Stimulated activated CD8-positive, alpha-beta memory T cell treated with anti-CD3 and anti-CD28 coated beads, Interleukin-12 subunit alpha, Interleukin-12 subunit beta, amount 100 ng/mL, for 24 hours (primary cell): ENCODE results near the gene CIZ1.
"Not testable (repeated sequence)": the region's sequence is repeated elsewhere in the genome, so short reads cannot be mapped to it uniquely, and the experiment has no call there.

ENCODE experiments used
- DNase-seq: peaks from one replicate; pipeline ENCODE4 v3.0.0-alpha.2; 2020; ENCODE audit errors: extremely low read depth

CIZ1 gene, protein sequence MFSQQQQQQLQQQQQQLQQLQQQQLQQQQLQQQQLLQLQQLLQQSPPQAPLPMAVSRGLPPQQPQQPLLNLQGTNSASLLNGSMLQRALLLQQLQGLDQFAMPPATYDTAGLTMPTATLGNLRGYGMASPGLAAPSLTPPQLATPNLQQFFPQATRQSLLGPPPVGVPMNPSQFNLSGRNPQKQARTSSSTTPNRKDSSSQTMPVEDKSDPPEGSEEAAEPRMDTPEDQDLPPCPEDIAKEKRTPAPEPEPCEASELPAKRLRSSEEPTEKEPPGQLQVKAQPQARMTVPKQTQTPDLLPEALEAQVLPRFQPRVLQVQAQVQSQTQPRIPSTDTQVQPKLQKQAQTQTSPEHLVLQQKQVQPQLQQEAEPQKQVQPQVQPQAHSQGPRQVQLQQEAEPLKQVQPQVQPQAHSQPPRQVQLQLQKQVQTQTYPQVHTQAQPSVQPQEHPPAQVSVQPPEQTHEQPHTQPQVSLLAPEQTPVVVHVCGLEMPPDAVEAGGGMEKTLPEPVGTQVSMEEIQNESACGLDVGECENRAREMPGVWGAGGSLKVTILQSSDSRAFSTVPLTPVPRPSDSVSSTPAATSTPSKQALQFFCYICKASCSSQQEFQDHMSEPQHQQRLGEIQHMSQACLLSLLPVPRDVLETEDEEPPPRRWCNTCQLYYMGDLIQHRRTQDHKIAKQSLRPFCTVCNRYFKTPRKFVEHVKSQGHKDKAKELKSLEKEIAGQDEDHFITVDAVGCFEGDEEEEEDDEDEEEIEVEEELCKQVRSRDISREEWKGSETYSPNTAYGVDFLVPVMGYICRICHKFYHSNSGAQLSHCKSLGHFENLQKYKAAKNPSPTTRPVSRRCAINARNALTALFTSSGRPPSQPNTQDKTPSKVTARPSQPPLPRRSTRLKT

DNA sequence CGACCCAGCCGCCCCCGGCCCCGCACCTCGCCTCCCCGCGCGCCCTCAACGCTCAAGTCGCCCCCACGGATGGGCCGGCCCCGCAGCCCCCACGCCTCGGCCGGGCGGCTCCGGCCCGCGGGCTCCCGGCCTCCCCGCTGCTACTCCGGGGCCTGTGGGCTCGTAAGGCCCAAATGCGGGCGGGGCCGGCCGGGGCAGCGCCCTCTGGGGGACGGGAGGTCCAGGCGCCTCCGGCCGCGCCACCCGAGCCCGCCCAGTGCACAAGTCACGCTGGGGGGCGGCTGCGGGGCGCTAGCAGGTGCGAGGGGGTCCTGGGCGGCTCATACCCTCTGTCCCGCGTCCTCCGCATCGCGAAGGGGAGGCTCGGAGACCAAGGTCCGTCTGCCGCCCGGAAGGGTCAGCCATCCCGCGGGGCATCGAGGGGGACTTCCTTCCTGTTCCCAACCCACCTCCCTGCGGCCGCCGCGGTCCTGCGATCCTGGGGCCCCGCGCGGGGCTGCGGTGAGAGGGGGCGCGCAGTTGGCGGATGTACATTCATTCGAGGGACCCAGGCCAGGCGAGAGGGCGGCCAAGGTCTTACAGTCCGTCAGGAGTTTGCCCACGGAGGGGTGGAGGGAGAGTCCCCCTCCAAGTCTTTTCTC lies at the start of gene CIZ1:
Gene CIZ1 (minus strand): TSS at position 167 of the 641 bp plus-strand sequence. CDS start 715 bp downstream, outside the sequence.
- peak; percentile 46 for DNase-seq

DNA sequence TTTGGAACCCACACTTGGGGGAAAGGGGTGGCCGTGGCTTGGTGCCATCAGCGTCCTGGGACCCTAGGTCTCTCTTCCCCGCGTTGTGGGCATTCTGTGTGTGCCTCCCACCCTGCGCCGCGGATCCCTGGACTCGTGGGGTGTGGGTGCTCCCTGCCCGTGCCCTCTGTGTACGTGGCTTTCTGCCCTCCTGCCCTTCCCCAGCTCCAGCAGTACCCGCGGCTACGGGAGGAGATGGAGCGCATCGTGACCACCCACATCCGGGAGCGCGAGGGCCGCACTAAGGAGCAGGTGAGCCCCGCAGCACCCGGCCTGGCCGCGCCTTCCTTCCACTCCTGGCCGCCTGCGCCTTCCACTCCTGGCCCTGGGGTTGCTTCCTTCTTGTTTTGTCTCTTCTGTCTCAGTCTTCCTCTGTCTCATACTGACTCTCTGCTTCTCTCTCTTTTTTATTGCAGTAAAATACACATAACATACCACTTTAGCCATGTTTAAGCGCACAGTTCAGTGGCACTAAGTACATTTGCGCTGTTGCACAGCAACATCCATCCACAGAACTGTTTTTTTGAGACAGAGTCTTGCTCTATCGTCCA lies 42.5 kb upstream of the CIZ1 start:
- DNase-seq: no peak

DNA sequence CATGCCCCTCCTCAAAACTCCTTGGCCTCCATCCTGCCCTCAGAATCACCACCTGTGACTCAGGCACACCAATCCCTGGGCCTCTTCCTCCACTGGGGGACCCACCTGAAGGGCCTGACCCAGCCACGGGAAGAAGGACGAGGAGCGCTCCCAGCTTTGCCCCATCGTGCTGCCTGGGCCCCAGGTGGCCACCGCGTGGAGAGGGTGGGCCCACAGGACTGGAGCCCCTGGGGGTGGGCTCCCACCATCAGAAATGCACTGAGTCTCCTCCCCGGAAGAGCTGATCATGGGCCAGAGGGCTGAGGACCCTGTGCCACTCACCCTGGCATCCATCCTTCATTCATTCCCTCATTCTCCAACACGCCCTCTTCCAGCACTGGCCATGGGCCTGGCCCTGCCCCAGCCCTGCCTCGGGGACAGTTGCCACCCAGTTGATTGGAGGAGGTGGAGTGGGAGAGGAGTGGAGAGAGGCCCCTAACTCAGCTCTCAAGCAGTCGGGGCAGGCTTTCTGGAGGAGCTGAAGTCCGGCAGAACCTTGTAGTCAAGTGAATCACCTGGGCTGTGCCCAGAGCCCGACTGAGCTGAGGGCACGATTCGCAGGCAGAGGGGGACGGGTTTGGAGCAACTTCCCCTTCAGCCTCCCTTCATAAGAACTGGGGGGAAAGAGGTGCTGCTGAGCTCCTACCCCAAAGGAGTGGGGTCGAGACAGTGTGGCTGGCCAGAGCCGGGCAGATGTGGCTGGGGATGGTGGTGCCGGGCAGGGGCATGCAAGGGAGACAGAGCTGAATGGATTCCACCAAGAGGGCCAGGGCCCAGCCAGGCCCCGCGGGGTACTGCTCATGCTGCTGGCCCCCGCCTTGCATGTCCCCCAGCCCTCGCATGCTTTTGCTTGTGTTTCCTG lies 41.4 kb upstream of the CIZ1 start:
- no peak for DNase-seq

DNA sequence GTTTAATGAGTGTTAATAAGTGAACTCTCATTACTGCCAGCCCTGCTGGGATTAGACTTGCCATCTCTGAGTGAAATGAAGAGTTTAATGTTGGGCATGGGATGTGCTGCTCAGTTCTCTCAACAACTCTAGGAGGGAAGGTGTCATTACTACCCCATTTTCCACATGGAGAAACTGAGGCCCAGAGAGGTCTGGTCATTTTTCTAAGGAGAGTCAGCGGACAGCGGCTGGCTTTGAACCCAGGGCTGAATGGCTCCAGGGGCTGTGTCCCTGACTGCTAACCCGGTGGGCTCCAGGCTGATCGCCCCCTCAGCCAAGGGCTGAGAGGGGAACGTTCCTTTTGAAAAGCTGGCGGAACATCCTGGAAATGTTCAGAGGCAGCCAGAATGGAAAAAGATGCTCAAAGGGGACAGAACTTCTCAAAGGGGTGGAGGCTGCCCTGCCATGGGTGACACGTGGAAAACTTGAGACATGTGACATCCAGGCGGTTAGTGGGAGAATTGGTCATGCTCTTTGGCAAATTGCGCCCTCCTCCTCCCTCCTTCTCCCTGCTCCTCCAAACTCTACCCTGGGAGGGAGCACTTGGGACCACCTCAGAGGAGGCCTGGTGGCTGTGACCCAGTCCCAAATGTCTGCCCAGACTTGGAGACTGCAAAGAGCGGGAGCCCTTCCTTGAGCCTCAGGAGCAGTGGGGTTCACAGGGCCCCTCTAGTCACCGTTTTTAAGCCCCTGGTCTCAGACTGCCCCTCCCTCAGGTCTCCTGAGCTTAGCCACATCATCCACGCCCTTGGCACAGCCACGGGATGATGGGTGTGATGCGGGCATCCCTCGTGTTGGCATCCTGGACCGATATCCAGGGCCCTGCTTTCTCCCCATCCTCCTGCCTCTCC lies 40.5 kb upstream of the CIZ1 start:
- no peak for DNase-seq

DNA sequence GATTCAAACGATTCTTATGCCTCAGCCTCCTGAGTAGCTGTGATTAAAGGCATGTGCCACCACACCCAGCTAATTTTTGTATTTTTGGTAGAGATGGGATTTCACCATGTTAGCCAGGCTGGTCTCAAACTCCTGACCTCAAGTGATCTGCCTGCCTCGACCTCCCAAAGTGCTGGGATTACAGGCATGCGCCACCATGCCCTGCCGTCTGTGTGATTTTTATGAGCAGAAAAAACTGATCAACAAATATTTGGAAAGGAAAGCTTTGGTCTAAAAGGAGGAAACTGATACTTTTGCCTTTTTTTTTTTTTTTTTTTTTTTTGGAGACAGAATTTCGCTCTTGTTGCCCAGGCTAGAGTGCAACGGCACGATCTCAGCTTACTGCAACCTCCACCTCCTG lies 39.5 kb upstream of the CIZ1 start:
- DNase-seq: not testable (repeated sequence)

DNA sequence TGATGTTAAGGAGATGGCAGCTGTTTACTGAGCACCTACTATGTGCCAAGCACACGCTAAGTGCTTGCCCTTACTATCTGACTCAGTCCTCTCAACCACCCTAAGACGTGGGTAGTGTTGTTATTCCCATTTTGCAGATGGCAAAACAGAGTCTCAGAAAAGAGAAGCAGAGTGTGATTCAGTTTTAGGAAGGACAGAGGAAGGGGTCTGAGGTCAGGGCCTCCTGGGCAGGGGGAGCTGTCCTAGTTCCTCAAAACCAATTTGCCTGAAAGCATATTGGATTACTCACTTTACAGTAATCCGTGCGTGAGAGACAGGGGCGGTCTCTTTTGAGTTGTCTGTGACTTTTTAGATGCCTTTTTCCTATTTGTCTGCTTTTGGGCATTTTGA lies 35.0 kb upstream of the CIZ1 start:
- DNase-seq: no peak

DNA sequence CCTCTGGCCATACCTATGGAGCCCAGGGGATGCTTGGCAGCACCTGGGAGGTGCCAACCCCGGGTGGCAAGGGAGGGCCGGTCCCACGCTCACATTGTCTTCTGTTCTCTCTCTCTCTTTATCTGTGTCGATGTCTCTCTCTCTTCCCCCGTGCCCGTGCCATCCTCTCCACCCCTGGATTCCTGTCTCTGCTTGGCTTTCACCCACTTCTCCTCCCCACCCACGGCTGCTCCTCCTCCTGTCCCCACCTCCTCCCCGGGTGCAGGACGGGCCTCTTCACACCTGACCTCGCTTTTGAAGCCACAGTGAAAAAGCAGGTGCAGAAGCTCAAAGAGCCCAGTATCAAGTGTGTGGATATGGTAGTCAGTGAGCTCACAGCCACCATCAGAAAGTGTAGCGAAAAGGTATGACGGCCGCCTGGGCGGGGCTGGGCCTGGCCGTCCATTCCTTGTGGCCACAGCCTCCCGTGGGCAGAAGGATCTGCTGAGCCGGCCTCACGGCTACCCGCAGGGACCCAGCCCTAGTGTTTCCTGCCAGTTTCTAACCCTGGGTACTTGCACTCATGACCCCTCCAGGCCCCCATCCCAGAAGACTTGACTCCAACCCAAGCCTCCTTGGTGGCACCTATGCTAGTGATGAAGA lies 34.5 kb upstream of the CIZ1 start:
- no peak for DNase-seq

DNA sequence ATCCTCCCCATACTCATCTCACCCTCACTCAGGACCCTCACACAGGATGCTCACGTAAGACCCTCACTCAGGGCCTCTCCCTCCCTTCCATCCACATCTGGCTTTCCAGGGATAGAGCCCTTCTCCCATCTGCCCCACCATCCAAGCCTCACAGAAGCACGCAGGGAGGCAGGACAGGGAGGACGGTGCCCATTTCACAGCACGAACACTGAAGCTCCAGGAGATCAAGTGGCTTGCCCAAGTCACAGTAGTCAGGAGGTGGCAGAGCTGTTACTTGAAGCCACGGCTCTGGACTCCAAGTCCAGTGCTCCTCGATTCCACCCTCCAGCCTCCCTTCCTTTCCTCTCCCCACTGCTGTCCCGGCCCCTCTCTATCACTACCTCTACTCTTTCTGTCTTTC lies 33.5 kb upstream of the CIZ1 start:
- no peak for DNase-seq

DNA sequence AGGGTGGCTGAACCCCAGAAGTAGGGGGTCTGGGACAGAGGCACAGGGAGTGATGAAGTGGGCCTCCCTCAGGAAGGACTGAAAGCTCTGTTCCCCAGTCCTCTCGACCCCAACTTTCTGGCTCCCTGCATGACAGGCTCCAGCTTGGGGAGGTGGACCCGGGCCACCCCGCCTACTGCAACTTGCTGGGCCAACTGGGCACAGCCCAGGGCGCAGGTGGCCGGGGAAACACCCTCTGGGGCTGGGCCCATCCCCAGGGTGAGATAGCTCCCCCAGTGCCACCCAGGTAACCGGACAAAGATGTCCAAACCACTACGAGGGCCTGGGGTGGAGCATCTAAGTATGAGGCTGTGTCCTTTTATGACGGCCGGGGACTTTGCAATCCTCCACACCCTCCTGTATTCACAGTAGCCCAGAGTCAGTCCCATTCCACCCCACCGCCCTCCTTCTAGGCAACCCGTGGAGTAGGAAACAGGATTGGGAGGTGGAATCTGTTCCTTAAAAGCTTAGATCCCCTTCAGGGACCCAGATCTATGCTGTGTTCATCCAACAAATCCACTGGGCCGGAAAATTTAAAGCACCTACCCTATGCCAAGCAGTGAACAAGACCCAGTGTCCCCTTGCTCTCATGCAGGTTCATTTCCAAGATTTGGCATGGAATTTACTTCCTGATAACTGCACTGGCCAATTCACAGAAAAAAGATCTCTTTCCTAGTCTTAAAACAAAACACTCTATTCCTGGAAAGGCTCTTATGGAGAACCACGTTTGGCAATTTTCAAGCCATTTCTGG lies 31.7 kb upstream of the CIZ1 start:
- DNase-seq: no peak

DNA sequence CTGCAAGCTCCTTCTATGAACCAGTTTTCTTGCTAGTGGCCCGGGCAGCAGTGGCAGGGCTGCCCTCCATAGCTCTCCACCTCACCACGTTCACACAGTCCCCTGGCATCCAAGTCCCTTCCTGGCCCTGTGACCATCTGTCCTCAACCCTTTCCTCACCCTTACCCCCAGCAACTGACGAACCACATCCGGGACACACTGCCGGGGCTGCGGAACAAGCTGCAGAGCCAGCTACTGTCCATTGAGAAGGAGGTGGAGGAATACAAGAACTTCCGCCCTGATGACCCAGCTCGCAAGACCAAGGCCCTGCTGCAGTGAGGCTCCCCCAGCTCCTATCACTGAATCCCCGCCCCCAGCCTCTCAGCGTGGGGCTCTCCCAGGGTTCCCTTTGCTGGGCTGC lies 30.7 kb upstream of the CIZ1 start:
- DNase-seq: no peak

DNA sequence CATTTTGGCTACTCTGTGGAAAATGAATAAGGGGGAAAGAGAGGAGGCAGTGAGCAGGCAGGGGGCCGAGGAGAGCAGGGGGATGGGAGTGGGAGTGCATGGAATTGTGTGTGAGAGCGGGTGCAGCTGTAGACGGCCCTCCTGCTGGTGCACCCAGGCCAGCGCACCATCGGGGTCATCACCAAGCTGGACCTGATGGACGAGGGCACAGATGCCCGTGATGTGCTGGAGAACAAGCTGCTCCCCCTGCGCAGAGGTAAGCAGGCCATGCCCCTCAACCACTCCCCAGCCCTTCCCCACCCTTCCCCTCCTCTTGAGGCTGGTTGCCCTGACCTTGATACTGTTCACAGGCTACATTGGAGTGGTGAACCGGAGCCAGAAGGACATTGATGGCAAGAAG lies 28.5 kb upstream of the CIZ1 start:
- no peak for DNase-seq

DNA sequence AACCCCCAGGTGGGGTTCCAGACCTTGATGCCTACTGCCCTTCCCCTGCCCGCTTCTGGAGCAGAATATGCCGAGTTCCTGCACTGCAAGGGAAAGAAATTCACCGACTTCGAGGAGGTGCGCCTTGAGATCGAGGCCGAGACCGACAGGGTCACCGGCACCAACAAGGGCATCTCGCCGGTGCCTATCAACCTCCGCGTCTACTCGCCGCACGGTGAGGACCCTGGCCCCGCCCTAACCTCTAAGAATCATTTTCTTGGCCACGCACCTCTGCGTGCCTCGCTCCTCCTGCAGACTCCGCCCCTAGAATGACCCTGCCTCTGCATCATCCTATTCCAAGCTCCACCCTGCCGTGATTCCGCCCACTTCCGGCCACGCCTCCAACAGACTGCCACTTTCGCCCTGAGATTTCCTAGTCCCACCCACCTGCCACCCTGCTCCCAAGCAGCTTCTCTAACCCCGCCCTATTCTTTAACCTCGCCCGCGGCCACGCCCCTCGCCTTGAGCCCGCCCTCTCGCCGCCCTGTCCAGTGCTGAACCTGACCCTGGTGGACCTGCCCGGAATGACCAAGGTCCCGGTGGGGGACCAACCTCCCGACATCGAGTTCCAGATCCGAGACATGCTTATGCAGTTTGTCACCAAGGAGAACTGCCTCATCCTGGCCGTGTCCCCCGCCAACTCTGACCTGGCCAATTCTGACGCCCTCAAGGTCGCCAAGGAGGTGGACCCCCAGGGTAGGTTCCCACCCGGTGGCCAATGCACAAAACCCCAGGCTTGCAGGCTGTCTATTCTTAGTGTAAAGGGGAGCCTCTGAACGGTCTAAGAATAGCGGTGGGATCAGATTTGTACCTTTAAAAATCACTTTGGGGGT lies 27.4 kb upstream of the CIZ1 start:
- peak; percentile 80 for DNase-seq

DNA sequence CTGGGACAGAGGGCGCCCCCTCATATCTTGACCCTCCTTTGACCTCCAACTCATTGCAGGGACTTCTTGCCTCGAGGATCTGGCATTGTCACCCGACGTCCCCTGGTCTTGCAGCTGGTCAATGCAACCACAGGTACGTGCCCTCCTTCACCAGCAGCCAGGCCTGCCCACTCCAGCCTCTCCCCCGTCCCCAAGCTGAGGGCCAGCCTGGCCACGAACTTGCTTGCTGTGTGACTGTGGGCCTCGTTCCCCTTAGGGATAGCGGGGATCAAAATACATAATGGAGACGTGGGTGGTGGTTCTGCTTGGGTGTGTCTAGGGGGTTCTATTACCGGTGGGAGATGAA lies 26.8 kb upstream of the CIZ1 start:
- no peak for DNase-seq

DNA sequence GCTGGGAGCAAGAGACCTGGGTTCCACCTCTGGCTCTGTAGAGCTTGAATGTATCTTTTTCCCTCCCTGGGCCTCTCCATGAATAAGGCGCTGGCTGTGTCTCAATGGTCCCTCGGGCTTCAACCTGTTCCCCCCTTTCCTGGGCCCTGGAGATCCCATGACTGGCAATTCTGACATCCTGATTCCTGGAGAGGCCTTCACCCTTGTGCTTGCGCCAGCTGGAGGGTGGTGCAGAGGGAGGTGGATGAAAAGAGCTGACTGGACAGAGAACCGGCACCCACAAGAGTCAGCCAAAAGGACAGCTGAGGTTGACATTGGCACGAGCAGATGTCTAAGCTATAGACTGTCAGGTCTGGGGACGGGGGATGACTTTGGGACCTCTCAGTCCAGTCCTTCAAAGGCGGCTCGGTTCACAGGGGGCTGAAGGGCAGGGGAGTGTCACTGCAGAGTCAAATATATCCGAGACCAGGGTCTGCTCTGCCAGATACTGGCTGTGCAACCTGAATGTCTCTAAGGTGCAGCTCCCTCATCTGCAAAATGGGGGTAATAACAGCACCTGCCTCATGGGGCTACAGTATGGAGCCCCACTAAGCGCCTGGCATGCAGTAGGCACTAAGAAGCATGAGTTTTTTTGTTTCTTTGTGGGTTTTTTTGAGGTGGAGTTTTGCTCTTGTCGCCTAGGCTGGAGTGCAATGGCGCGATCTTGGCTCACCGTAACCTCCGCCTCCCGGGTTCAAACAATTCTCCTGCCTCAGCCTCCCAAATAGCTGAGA lies 25.6 kb upstream of the CIZ1 start:
- no peak for DNase-seq

DNA sequence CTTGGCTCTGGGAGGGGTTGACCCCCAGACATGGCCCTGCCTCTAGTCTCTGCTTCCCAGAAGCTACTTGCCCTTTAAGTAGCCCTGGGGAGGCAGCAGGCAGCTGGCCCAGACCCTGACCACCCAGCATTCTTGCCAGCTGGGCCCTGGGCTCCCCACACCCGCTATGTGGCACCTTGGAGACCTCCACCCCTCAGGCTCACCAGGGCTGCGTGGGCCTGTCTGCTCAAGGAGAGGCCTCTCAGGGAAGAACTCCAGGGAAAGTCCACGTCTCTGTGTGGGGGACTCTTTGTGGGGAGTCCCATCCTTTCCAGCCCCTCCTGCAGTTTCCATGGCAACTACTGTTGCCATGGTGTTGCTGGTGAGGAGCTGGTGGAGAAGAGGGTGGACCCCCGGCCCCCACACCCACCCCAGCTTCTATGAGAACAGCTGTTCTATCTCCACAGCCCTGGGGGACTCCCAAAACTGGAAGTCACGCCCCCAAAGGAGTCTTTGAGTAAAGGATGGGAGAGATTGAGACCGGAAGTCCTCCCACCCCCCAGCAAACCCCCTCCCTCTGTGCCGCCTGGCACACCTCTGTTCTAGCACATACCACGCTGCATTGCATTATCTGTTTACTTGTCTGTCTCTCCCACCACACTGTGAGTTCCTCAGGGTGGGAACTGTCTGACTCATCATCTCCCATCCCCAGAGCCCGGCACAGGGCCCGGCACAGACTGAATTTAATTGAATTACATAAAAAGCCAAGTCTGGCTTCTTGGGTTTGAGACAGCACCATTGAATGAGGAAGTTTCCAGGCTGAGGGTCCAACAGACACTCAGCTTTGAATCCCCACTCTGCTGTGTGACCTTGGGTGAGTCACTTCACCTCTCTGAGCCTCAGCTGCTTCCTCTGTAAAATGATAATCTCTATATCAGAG lies 24.4 kb upstream of the CIZ1 start:
- no peak for DNase-seq
